Measurements from ENCODE around the gene ABL2.

ABL2 gene

DNA sequence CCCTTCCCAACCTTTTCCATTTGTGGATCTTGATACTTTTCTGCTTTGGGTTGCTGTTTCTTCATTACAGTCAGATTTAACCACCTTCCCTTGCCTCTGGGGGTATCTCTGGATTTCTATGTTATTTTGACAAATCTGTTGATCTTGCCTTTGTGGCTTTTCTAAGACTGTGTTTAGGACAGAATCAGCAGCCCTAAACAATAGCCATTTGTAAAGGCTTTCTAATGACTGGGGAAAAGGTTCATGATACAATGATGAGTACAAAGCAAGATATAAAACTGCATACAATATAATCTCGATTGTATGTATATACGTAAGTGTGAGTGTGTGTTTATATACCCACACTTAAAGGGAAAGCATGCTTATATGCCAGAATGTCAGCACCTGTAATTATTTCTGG lies 176.0 kb downstream of the ABL2 start:
- Histone ChIP-seq H3K27ac (no peak overlapping the region), H2AFZ (no peak overlapping the region), H3K27me3 (ENCODE audit: control insufficient read depth, insufficient read depth, low read length) (no peaks in the 10 kb centered on the region), H3K4me3 (ENCODE audit: low read depth, low read length) (no peak overlapping the region), H3K4me2 (ENCODE audit: low read length) (no peak overlapping the region), H3K4me1 (no peaks in the 10 kb centered on the region), H3K9me3 (ENCODE audit: control insufficient read depth, low read length) (no peaks in the 10 kb centered on the region), H3K36me3 (ENCODE audit: control insufficient read depth, insufficient read depth, low read length) (no peaks in the 10 kb centered on the region), H3K79me2 (no peaks in the 10 kb centered on the region), H3K9ac (no peak overlapping the region)
- TF ChIP-seq, protein P1, sequence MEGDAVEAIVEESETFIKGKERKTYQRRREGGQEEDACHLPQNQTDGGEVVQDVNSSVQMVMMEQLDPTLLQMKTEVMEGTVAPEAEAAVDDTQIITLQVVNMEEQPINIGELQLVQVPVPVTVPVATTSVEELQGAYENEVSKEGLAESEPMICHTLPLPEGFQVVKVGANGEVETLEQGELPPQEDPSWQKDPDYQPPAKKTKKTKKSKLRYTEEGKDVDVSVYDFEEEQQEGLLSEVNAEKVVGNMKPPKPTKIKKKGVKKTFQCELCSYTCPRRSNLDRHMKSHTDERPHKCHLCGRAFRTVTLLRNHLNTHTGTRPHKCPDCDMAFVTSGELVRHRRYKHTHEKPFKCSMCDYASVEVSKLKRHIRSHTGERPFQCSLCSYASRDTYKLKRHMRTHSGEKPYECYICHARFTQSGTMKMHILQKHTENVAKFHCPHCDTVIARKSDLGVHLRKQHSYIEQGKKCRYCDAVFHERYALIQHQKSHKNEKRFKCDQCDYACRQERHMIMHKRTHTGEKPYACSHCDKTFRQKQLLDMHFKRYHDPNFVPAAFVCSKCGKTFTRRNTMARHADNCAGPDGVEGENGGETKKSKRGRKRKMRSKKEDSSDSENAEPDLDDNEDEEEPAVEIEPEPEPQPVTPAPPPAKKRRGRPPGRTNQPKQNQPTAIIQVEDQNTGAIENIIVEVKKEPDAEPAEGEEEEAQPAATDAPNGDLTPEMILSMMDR (IDR thresholded peaks at IDR 0.05) = no peak

DNA sequence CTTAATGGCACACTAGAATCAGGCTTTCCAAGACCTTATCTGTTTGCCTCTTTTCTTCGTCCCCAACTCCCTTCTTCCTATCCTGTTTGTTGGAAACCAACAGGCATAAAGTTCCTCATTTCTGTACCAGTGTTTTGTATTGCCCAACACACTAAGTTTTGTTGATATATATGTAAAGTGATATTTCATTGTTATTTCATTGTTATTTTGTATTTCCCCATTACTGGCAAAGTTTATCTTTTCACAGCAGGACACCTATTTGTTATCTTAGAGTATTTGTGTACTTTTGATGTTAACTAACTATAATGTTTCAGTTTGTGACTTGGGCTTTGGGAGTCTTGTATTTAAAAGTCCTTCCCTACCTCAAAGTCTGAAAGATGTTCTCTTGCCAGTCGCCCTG lies 176.7 kb downstream of the ABL2 start:
- H3K27ac ChIP-seq = no peak overlapping the region
- no peak overlapping the region for H3K4me3 ChIP-seq (ENCODE audit: low read depth, low read length)
- TF ChIP-seq, protein P1 (IDR thresholded peaks at IDR 0.05) = no peak
- no peaks in the 10 kb centered on the region for H3K79me2 ChIP-seq
- H3K9ac ChIP-seq = no peak overlapping the region
- H2AFZ ChIP-seq = no peak overlapping the region
- H3K4me2 ChIP-seq (ENCODE audit: low read length) = no peak overlapping the region
- no peaks in the 10 kb centered on the region for H3K4me1 ChIP-seq
- H3K9me3 ChIP-seq (ENCODE audit: control insufficient read depth, low read length) = no peaks in the 10 kb centered on the region
- no peaks in the 10 kb centered on the region for H3K27me3 ChIP-seq (ENCODE audit: control insufficient read depth, insufficient read depth, low read length)
- H3K36me3 ChIP-seq (ENCODE audit: control insufficient read depth, insufficient read depth, low read length) = no peaks in the 10 kb centered on the region

Data from parathyroid adenoma (tissue), 2 donors.